Left lung (tissue), 14 donors: Measurements from ENCODE around the gene LRRC39. TPM values are rescaled to one million over a fixed set of nuclear protein-coding genes. Genes with fewer than 3 reads are reported as not detected.

Experiments used
- ATAC-seq: fragments of 200-7000 bp; cut with Tn5 transposase; one replicate; pipeline ENCODE4 v1.9.1; 2020; ENCODE audit warnings: moderate library complexity
- DNase-seq, 4 donors: peaks; one replicate each; pipeline ENCODE4 v3.0.0-alpha.2; 2013 to 2020
- H3K27ac ChIP-seq, 2 donors: fragments of 200-600 bp; sonication (generic) in 1 of 2; one replicate each; pipeline versions ENCODE4 v1.5.0 to v1.8.0; 2020 to 2021
- H3K27me3 ChIP-seq, 2 donors: fragments of 200-600 bp; sonication (generic) in 1 of 2; one replicate each; pipeline versions ENCODE4 v1.5.0 to v1.8.0; 2020 to 2021
- H3K36me3 ChIP-seq, 2 donors: fragments of 200-600 bp; sonication (generic) in 1 of 2; one replicate each; pipeline versions ENCODE4 v1.5.0 to v1.8.0; 2020 to 2021
- H3K4me1 ChIP-seq, 2 donors: fragments of 200-600 bp; one replicate each; pipeline ENCODE4 v1.8.0; 2021
- H3K4me3 ChIP-seq, 2 donors: fragments of 200-600 bp; sonication (generic) in 1 of 2; one replicate each; pipeline versions ENCODE4 v1.5.0 to v1.8.0; 2020 to 2021; ENCODE audit warnings: mild to moderate bottlenecking in 1 of 2
- H3K9me3 ChIP-seq, 2 donors: fragments of 200-600 bp; sonication (generic) in 1 of 2; one replicate each; pipeline versions ENCODE4 v1.5.0 to v1.8.0; 2020 to 2021
- CTCF ChIP-seq, 2 donors: fragments of 200-600 bp; sonication (generic) in 1 of 2; IDR thresholded peaks; one replicate each; pipeline versions ENCODE4 v1.5.0 to v1.8.0; 2021; ENCODE audit warnings: antibody characterized with exemption in 2 of 2
- intact Hi-C, 2 donors: fragments of 100-400 bp; cut with DNase I; formaldehyde crosslinking; loops; one replicate each; pipeline versions ENCODE4 v1.11.2 to v1.14.2; 2022
- long read RNA-seq, 12 donors: library from polyadenylated mRNA in 2 of 12; unstranded in 2 of 12; transcript quantifications; one replicate each; pipeline ENCODE4 v2.0.0 and lab custom pipeline, GENCODE V29; 2019 to 2026
- polyA plus RNA-seq, 6 donors: library from polyadenylated mRNA; unstranded; fragments of 120-200 nt; gene quantifications; one replicate each; pipeline ENCODE4 v1.2.1, GENCODE V29; 2013; ENCODE audit not compliant: insufficient read length in 6 of 6
- total RNA-seq, 2 donors: library from RNA; stranded (reverse); fragmentation: NEBNext Ultra II Directional; extraction: Animal tissue kit (Norgen Biotek cat#: 25700); gene quantifications; one replicate each; pipeline ENCODE4 v1.2.1, GENCODE V29; 2021
- donor health status: DM: no; HTN: yes; CAD: no.
- donor health status: DM: no; HTN: no; CAD: no.

The LRRC39 gene
- 1 to 10 TPM in 1 of 2 donors, under 1 TPM in 1; 0.35 to 1.2 TPM for total RNA-seq
- 1 to 10 TPM; 2.7 to 4.2 (median 3.5) TPM for polyA plus RNA-seq
- long read RNA-seq, donor 1 = 0 reads
- long read RNA-seq, donor 2, partial matches to known transcripts = 27 of 27 reads
- long read RNA-seq, donor 2, other reads (novel, unspliced or antisense) = 0 of 27 reads
- long read RNA-seq, donor 3 = 0 reads
- long read RNA-seq, donor 4 = 0 reads
- long read RNA-seq, donor 5 = 0 reads
- long read RNA-seq, donor 6 = 0 reads
- long read RNA-seq, donor 7, partial matches to known transcripts = 16 of 16 reads
- long read RNA-seq, donor 7, other reads (novel, unspliced or antisense) = 0 of 16 reads
- long read RNA-seq, donor 8, partial matches to known transcripts = 0 of 1 reads
- long read RNA-seq, donor 8, other reads (novel, unspliced or antisense) = 0 of 1 reads
- long read RNA-seq, donor 9 = 0 reads
- long read RNA-seq, donor 10 = 0 reads
- long read RNA-seq, donor 11, partial matches to known transcripts = 0 of 1 reads
- long read RNA-seq, donor 11, other reads (novel, unspliced or antisense) = 0 of 1 reads
- long read RNA-seq, donor 12 = 0 reads

- DNase-seq (no peak), ATAC-seq (no peak)
- H3K9me3 ChIP-seq = no peaks in the 10 kb centered on the region
- H3K27ac ChIP-seq = no peak within 1 kb of the TSS
- no peaks in the 10 kb centered on the region for H3K4me1 ChIP-seq
- H3K36me3 ChIP-seq = no peaks in the 10 kb centered on the region
- no peak within 1 kb of the TSS for H3K4me3 ChIP-seq
- no peaks in the 10 kb centered on the region for H3K27me3 ChIP-seq
- no peak for TF ChIP-seq CTCF (IDR thresholded peaks at IDR 0.05)
- intact Hi-C loops = no loop called here
Observed at GRCh38 chr1:100178091-100178490, at the start of gene LRRC39. Gene LRRC39 (minus strand): TSS chr1:100178256. CDS start chr1:100168516, 9,740 bp downstream.

- Histone ChIP-seq H3K27me3 (no peaks in the 10 kb centered on the region), H3K27ac (no peak overlapping the region), H3K9me3 (no peaks in the 10 kb centered on the region), H3K4me3 (no peak overlapping the region), H3K36me3 (peaks cover 0 to 7% of the 10 kb centered on the region in 2 donors), H3K4me1 (no peaks in the 10 kb centered on the region)
- intact Hi-C loops = no loop called here
- DNase-seq (no peak), ATAC-seq (no peak)
- TF ChIP-seq CTCF (IDR thresholded peaks at IDR 0.05) = no peak
Observed at GRCh38 chr1:100222428-100222827, 44.4 kb upstream of the LRRC39 start.

GRCh38 chr1:100219883-100220282 lies 41.8 kb upstream of the LRRC39 start:
- H3K36me3 ChIP-seq = peaks cover 0 to 23% of the 10 kb centered on the region in 2 donors
- H3K27ac ChIP-seq = no peak overlapping the region
- intact Hi-C loops = no loop called here
- no peak for TF ChIP-seq CTCF (IDR thresholded peaks at IDR 0.05)
- no peaks in the 10 kb centered on the region for H3K9me3 ChIP-seq
- H3K27me3 ChIP-seq = no peaks in the 10 kb centered on the region
- no peak overlapping the region for H3K4me3 ChIP-seq
- no peak for ATAC-seq
- no peak for DNase-seq
- H3K4me1 ChIP-seq = no peaks in the 10 kb centered on the region

GRCh38 chr1:100219457-100219856 lies 41.4 kb upstream of the LRRC39 start:
- H3K27ac ChIP-seq = no peak overlapping the region
- no peaks in the 10 kb centered on the region for H3K9me3 ChIP-seq
- intact Hi-C loops = no loop called here
- no peak for ATAC-seq
- H3K27me3 ChIP-seq = no peaks in the 10 kb centered on the region
- H3K4me3 ChIP-seq = no peak overlapping the region
- no peak for DNase-seq
- H3K36me3 ChIP-seq = peaks cover 0 to 27% of the 10 kb centered on the region in 2 donors
- H3K4me1 ChIP-seq = no peaks in the 10 kb centered on the region
- TF ChIP-seq CTCF (IDR thresholded peaks at IDR 0.05) = no peak

- peaks cover 0 to 43% of the 10 kb centered on the region in 2 donors for H3K36me3 ChIP-seq
- H3K27me3 ChIP-seq = no peaks in the 10 kb centered on the region
- no peak for DNase-seq
- ATAC-seq = peak; percentile 21
- H3K4me1 ChIP-seq = no peaks in the 10 kb centered on the region
- H3K9me3 ChIP-seq = no peaks in the 10 kb centered on the region
- no peak for TF ChIP-seq CTCF (IDR thresholded peaks at IDR 0.05)
- no peak overlapping the region for H3K27ac ChIP-seq
- no peak overlapping the region for H3K4me3 ChIP-seq
- intact Hi-C loops = no loop called here
Observed at GRCh38 chr1:100217834-100218233, 39.8 kb upstream of the LRRC39 start.
